Measurements from ENCODE around the gene CXCL8. TPM values are rescaled to one million over a fixed set of nuclear protein-coding genes. Genes with fewer than 3 reads are reported as not detected.

CXCL8 gene
- total RNA-seq, 1 experiment from 2014 or later, result 0.82 TPM

DNA sequence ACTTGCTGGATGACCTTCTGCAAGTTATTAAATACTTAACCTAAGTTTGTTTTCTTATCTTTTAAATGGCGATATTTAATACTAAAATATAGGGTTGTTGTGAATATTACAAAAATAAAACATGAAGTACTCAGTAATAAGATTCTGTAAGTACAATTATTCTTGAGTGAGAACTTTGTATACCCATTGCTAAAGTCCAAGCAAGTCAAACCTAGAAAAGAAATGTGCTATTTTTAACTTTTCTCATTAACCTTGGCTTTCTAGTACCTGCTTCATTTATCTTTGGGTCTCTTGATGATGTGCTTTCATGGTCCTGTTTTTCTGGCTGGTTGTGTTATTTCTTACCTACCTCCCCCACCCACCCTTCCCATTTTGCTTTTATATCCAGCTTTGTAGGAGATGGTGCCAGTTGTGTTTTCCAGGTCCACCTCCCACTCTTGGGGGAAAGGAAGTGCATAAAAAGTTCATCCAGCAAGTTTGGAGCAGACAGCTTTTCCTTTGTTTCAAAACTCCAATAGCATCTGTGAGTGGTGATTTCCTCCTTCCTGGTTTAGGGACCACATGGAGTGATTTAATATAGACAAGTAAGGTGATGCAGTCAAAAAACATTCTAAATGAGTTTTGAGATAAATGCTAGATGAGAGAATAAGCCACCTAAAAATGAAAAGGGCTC lies 7.5 kb upstream of the CXCL8 start:
- ATAC-seq, result no peak
- POLR2A ChIA-PET, result no interaction called here
- H3K9me3 ChIP-seq (ENCODE audit: control insufficient read depth, insufficient read depth, low read depth, low read length), result no peaks in the 10 kb centered on the region
- in situ Hi-C loops (cut with HindIII; ENCODE audit: low pct_unique_long_range_greater_than_20kb, low sequenced_read_pairs) (no loop called here), intact Hi-C loops (cut with micrococcal nuclease; ENCODE audit: unreplicated experiment) (loop anchor here (10.0 kb wide), 1 partner anchor 382 kb away; no protein-coding TSS in a partner anchor)
- BruUV-seq (replicated peaks), result no TSS peak
- no peaks in the 10 kb centered on the region for H3K27me3 ChIP-seq (ENCODE audit: control insufficient read depth, insufficient read depth, low read length)
- H3K27ac ChIP-seq (ENCODE audit: low read length), result peak overlapping the region; percentile 59; the same call in 1 of the 2 replicates
- no peaks in the 10 kb centered on the region for H3K4me1 ChIP-seq (ENCODE audit: control insufficient read depth, insufficient read depth, low read length)
- H3K36me3 ChIP-seq (ENCODE audit: control insufficient read depth, insufficient read depth, low read length), result no peaks in the 10 kb centered on the region
- no peak overlapping the region for H3K4me3 ChIP-seq (ENCODE audit: low read depth in 2 of 2, low read length in 2 of 2)
- DNase-seq (ENCODE audit: low read depth, low spot score), result no peak
- CTCF ChIA-PET, result no interaction called here
- TF ChIP-seq SIN3A (IDR thresholded peaks at IDR 0.05; ENCODE audit: borderline replicate concordance, insufficient read depth, low read depth, low read length) (no peak), POLR2AphosphoS5 (IDR thresholded peaks at IDR 0.05; ENCODE audit: low read depth, low read length) (no peak), TCF7L2 (IDR thresholded peaks at IDR 0.05; ENCODE audit: low read depth, low read length) (no peak)
- TF ChIP-seq, protein P1, sequence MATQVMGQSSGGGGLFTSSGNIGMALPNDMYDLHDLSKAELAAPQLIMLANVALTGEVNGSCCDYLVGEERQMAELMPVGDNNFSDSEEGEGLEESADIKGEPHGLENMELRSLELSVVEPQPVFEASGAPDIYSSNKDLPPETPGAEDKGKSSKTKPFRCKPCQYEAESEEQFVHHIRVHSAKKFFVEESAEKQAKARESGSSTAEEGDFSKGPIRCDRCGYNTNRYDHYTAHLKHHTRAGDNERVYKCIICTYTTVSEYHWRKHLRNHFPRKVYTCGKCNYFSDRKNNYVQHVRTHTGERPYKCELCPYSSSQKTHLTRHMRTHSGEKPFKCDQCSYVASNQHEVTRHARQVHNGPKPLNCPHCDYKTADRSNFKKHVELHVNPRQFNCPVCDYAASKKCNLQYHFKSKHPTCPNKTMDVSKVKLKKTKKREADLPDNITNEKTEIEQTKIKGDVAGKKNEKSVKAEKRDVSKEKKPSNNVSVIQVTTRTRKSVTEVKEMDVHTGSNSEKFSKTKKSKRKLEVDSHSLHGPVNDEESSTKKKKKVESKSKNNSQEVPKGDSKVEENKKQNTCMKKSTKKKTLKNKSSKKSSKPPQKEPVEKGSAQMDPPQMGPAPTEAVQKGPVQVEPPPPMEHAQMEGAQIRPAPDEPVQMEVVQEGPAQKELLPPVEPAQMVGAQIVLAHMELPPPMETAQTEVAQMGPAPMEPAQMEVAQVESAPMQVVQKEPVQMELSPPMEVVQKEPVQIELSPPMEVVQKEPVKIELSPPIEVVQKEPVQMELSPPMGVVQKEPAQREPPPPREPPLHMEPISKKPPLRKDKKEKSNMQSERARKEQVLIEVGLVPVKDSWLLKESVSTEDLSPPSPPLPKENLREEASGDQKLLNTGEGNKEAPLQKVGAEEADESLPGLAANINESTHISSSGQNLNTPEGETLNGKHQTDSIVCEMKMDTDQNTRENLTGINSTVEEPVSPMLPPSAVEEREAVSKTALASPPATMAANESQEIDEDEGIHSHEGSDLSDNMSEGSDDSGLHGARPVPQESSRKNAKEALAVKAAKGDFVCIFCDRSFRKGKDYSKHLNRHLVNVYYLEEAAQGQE (IDR thresholded peaks at IDR 0.05; ENCODE audit: insufficient read depth in 1 of 2, low read depth in 2 of 2, low read length in 1 of 2), result no peak
- TF ChIP-seq, protein P2, sequence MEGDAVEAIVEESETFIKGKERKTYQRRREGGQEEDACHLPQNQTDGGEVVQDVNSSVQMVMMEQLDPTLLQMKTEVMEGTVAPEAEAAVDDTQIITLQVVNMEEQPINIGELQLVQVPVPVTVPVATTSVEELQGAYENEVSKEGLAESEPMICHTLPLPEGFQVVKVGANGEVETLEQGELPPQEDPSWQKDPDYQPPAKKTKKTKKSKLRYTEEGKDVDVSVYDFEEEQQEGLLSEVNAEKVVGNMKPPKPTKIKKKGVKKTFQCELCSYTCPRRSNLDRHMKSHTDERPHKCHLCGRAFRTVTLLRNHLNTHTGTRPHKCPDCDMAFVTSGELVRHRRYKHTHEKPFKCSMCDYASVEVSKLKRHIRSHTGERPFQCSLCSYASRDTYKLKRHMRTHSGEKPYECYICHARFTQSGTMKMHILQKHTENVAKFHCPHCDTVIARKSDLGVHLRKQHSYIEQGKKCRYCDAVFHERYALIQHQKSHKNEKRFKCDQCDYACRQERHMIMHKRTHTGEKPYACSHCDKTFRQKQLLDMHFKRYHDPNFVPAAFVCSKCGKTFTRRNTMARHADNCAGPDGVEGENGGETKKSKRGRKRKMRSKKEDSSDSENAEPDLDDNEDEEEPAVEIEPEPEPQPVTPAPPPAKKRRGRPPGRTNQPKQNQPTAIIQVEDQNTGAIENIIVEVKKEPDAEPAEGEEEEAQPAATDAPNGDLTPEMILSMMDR (IDR thresholded peaks at IDR 0.05), result no peak

DNA sequence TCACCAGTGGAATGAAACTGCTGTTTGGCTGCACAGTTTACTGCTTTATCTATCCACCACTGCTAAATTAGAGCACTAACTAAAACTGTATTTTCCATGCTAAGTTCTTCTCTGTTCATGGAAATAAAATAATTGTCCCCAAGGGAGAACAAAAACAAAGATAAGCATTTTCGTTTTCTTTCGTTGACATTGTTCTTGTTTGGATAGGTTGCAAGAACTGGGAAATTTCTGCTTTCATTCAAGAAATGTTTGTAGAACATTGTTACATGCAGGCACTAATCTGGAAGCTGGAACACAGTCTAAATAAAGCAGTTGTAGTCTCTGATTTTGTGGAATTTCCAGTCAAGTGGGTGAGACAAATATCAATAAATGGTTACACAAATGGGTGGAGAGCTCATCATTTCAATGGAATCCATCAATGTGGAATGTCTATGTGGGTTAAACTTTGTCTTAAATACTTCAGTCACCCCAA lies 5.8 kb upstream of the CXCL8 start:
- intact Hi-C loops (cut with micrococcal nuclease; ENCODE audit: unreplicated experiment) (loop anchor here (10.0 kb wide), 1 partner anchor 380 kb away; no protein-coding TSS in a partner anchor), in situ Hi-C loops (cut with HindIII; ENCODE audit: low pct_unique_long_range_greater_than_20kb, low sequenced_read_pairs) (no loop called here)
- POLR2A ChIA-PET, result no interaction called here
- DNase-seq (ENCODE audit: low read depth, low spot score) (no peak), ATAC-seq (no peak)
- Histone ChIP-seq H3K36me3 (ENCODE audit: control insufficient read depth, insufficient read depth, low read length) (no peaks in the 10 kb centered on the region), H3K4me1 (ENCODE audit: control insufficient read depth, insufficient read depth, low read length) (peaks cover under 1% of the 10 kb centered on the region; the same call in 1 of the 2 replicates), H3K27ac (ENCODE audit: low read length) (peak overlapping the region; percentile 29; the same call in 1 of the 2 replicates), H3K4me3 (ENCODE audit: low read depth in 2 of 2, low read length in 2 of 2) (no peak overlapping the region), H3K9me3 (ENCODE audit: control insufficient read depth, insufficient read depth, low read depth, low read length) (no peaks in the 10 kb centered on the region), H3K27me3 (ENCODE audit: control insufficient read depth, insufficient read depth, low read length) (no peaks in the 10 kb centered on the region)
- no TSS peak for BruUV-seq (replicated peaks)
- TF ChIP-seq SIN3A (IDR thresholded peaks at IDR 0.05; ENCODE audit: borderline replicate concordance, insufficient read depth, low read depth, low read length) (no peak), POLR2AphosphoS5 (IDR thresholded peaks at IDR 0.05; ENCODE audit: low read depth, low read length) (no peak), TCF7L2 (IDR thresholded peaks at IDR 0.05; ENCODE audit: low read depth, low read length) (no peak)
- TF ChIP-seq, protein P2 (IDR thresholded peaks at IDR 0.05), result no peak
- TF ChIP-seq, protein P1 (IDR thresholded peaks at IDR 0.05; ENCODE audit: insufficient read depth in 1 of 2, low read depth in 2 of 2, low read length in 1 of 2), result no peak
- CTCF ChIA-PET, result no interaction called here

Data from Panc1 (cell line).